ENCODE data around the gene PSMA2.

Gene PSMA2

DNA sequence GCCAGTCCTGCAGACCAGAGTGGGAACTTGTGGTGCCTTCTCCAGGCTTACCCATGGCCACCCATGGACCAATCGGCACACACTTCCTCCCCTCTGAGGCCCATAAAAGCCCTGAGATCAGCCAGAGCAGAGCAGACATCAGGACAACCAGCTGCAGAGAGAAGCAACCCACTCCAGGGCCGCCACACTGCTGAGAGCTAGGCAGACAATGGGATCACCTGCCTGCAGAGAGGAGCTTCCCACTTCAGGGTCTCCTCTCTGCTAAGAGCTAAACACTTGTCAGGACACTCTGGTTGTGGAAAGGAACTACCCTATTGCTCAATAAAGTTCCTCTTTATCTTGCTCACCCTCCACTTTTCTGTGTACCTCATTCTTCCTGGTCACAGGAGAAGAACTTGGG lies 54.1 kb downstream of the PSMA2 start:
- H3K27ac ChIP-seq = no peak overlapping the region
- TF ChIP-seq CTCF (conservative IDR thresholded peaks at IDR 0.05) = no peak

GRCh38 chr7:42876182-42877068 lies 55.5 kb downstream of the PSMA2 start:
- no peak overlapping the region for H3K27ac ChIP-seq
- peak; percentile 96 for TF ChIP-seq CTCF (conservative IDR thresholded peaks at IDR 0.05)

GRCh38 chr7:42869131-42870020 lies 62.6 kb downstream of the PSMA2 start:
- no peak for TF ChIP-seq CTCF (conservative IDR thresholded peaks at IDR 0.05)

GRCh38 chr7:42868480-42868879 lies 63.5 kb downstream of the PSMA2 start:
- no peak overlapping the region for H3K27ac ChIP-seq
- no peak for TF ChIP-seq CTCF (conservative IDR thresholded peaks at IDR 0.05)

More at GRCh38 chr7:42869131-42870020, 62.6 kb downstream of the PSMA2 start:
- no peak overlapping the region for H3K27ac ChIP-seq
